Measurements from ENCODE around the gene SETD4.

SETD4 gene

GRCh38 chr21:35987475-35987874 lies 72.9 kb downstream of the SETD4 start:
- no peak for TF ChIP-seq CTCF (IDR thresholded peaks at IDR 0.05; ENCODE audit: insufficient read depth, low read depth, low read length, missing control alignments)
- no peak for DNase-seq (ENCODE audit: low read depth)
- H3K4me3 ChIP-seq (ENCODE audit: low read depth, low read length): no peak overlapping the region

GRCh38 chr21:35984654-35985361 lies 75.5 kb downstream of the SETD4 start:
- no peak for DNase-seq (ENCODE audit: low read depth)
- no peak overlapping the region for H3K4me3 ChIP-seq (ENCODE audit: low read depth, low read length)
- TF ChIP-seq CTCF (IDR thresholded peaks at IDR 0.05; ENCODE audit: insufficient read depth, low read depth, low read length, missing control alignments): no peak
